ENCODE data around the gene ARSG.
"Not testable (repeated sequence)": the region's sequence is repeated elsewhere in the genome, so short reads cannot be mapped to it uniquely, and the experiment has no call there.

Gene ARSG

GRCh38 chr17:68306819-68307218, 15.5 kb downstream of the ARSG start:
- no peak for DNase-seq (ENCODE audit: low read depth)

GRCh38 chr17:68307443-68307842, 16.1 kb downstream of the ARSG start:
- no peak for DNase-seq (ENCODE audit: low read depth)

- DNase-seq (ENCODE audit: low read depth), result not testable (repeated sequence)
These were observed 17.2 kb downstream of the ARSG start for GRCh38 chr17:68308486-68308885.

GRCh38 chr17:68309066-68309670, 17.9 kb downstream of the ARSG start:
- not testable (repeated sequence) for DNase-seq (ENCODE audit: low read depth)

- DNase-seq (ENCODE audit: low read depth), result no peak
These were observed 18.9 kb downstream of the ARSG start for GRCh38 chr17:68310152-68310551.

- no peak for DNase-seq (ENCODE audit: low read depth)
These were observed 23.7 kb downstream of the ARSG start for GRCh38 chr17:68314916-68315535.

- DNase-seq (ENCODE audit: low read depth), result no peak
These were observed 24.6 kb downstream of the ARSG start for GRCh38 chr17:68315930-68316329.

- DNase-seq (ENCODE audit: low read depth), result no peak
These were observed 26.2 kb downstream of the ARSG start for GRCh38 chr17:68317458-68317857.

GRCh38 chr17:68318103-68318991, 27.1 kb downstream of the ARSG start:
- DNase-seq (ENCODE audit: low read depth), result no peak

- DNase-seq (ENCODE audit: low read depth), result no peak
These were observed 28.3 kb downstream of the ARSG start for GRCh38 chr17:68319410-68320162.

GRCh38 chr17:68320311-68320865, 29.1 kb downstream of the ARSG start:
- DNase-seq (ENCODE audit: low read depth), result no peak

GRCh38 chr17:68320943-68321555, 29.8 kb downstream of the ARSG start:
- no peak for DNase-seq (ENCODE audit: low read depth)

- no peak for DNase-seq (ENCODE audit: low read depth)
These were observed 30.3 kb downstream of the ARSG start for GRCh38 chr17:68321556-68321954.

- DNase-seq (ENCODE audit: low read depth), result no peak
These were observed 31.3 kb downstream of the ARSG start for GRCh38 chr17:68322630-68323029.

- no peak for DNase-seq (ENCODE audit: low read depth)
These were observed 32.8 kb downstream of the ARSG start for GRCh38 chr17:68324114-68324513.

- DNase-seq (ENCODE audit: low read depth), result no peak
These were observed 33.5 kb downstream of the ARSG start for GRCh38 chr17:68324654-68325336.

GRCh38 chr17:68325961-68326360, 34.7 kb downstream of the ARSG start:
- DNase-seq (ENCODE audit: low read depth), result no peak

GRCh38 chr17:68326681-68327080, 35.4 kb downstream of the ARSG start:
- no peak for DNase-seq (ENCODE audit: low read depth)

- no peak for DNase-seq (ENCODE audit: low read depth)
These were observed 36.7 kb downstream of the ARSG start for GRCh38 chr17:68327823-68328557.

GRCh38 chr17:68328676-68329075, 37.4 kb downstream of the ARSG start:
- DNase-seq (ENCODE audit: low read depth), result no peak

All from activated T-helper 1 cell treated with Interleukin-2 at 50 U/mL for 16 hours (primary cell).